NCI-H2227 treated with DMSO at 0.1 percent for 48 hours (cell line): ENCODE results near the gene APMAP.
A peak's percentile ranks its signal among the peaks of the same experiment; 100 is the strongest.

Source experiments
- DNase-seq: peaks from one replicate; lab custom pipeline; 2025; lab: John Stamatoyannopoulos, UW

APMAP gene

GRCh38 chr20:24992487-24993205 lies at the start of gene APMAP:
Gene APMAP, minus strand, starts transcription at chr20:24992751. Its CDS starts 63 bp downstream, at chr20:24992688.
- peak; percentile 94 for DNase-seq

GRCh38 chr20:25041813-25042530 lies 49.4 kb upstream of the APMAP start:
- no peak for DNase-seq

- DNase-seq: no peak
These were observed 47.9 kb upstream of the APMAP start for GRCh38 chr20:25040438-25040831.

GRCh38 chr20:25039697-25040437 lies 47.3 kb upstream of the APMAP start:
- no peak for DNase-seq

- DNase-seq: no peak
These were observed 46.1 kb upstream of the APMAP start for GRCh38 chr20:25038591-25039015.

GRCh38 chr20:25038103-25038410 lies 45.5 kb upstream of the APMAP start:
- no peak for DNase-seq

GRCh38 chr20:25037288-25038102 lies 44.9 kb upstream of the APMAP start:
- DNase-seq: no peak

GRCh38 chr20:25036331-25036936 lies 43.9 kb upstream of the APMAP start:
- DNase-seq: no peak

- DNase-seq: no peak
These were observed 43.4 kb upstream of the APMAP start for GRCh38 chr20:25035921-25036320.

GRCh38 chr20:25033924-25034300 lies 41.4 kb upstream of the APMAP start:
- DNase-seq: no peak

GRCh38 chr20:25033265-25033923 lies 40.8 kb upstream of the APMAP start:
- no peak for DNase-seq

GRCh38 chr20:25032478-25033264 lies 40.1 kb upstream of the APMAP start:
- no peak for DNase-seq

GRCh38 chr20:25032065-25032477 lies 39.5 kb upstream of the APMAP start:
- no peak for DNase-seq

- no peak for DNase-seq
These were observed 38.7 kb upstream of the APMAP start for GRCh38 chr20:25031241-25031640.

GRCh38 chr20:25030649-25031207 lies 38.2 kb upstream of the APMAP start:
- no peak for DNase-seq

GRCh38 chr20:25030007-25030648 lies 37.6 kb upstream of the APMAP start:
- no peak for DNase-seq

- DNase-seq: no peak
These were observed 33.5 kb upstream of the APMAP start for GRCh38 chr20:25025986-25026605.

- DNase-seq: no peak
These were observed 32.7 kb upstream of the APMAP start for GRCh38 chr20:25025091-25025861.
